Activated naive CD4-positive, alpha-beta T cell treated with anti-CD3 and anti-CD28 coated beads, Interleukin-2, amount 10 ng/mL, durations not matched to agents 7 days and 5 days (primary cell): ENCODE data around the gene ZNF14.
"Not testable (repeated sequence)": the region's sequence is repeated elsewhere in the genome, so short reads cannot be mapped to it uniquely, and the experiment has no call there.

Experiments
- CTCF ChIA-PET: fragments of 350-600 bp; sonication (Branson Sonifier 250); formaldehyde crosslinking; loops from one replicate; lab custom pipeline; 2021; ENCODE audit warnings: antibody characterized with exemption; lab: Charles Lee
- DNase-seq: peaks from one replicate; pipeline ENCODE4 v3.0.0-alpha.2; 2020
- H3K27ac Mint-ChIP-seq: one replicate; pipeline ENCODE4 v1.8.0; 2021; ENCODE audit warnings: mild to moderate bottlenecking, moderate library complexity, mixed read lengths
- H3K27me3 Mint-ChIP-seq: one replicate; pipeline ENCODE4 v1.8.0; 2021; ENCODE audit warnings: mild to moderate bottlenecking, mixed read lengths
- H3K36me3 Mint-ChIP-seq: one replicate; pipeline ENCODE4 v1.8.0; 2021; ENCODE audit warnings: mixed read lengths
- H3K4me1 Mint-ChIP-seq: one replicate; pipeline ENCODE4 v1.8.0; 2021; ENCODE audit warnings: mixed read lengths
- H3K4me3 Mint-ChIP-seq: one replicate; pipeline ENCODE4 v1.8.0; 2021; ENCODE audit warnings: mild to moderate bottlenecking, moderate library complexity, mixed read lengths
- H3K9me3 Mint-ChIP-seq: one replicate; pipeline ENCODE4 v1.8.0; 2021; ENCODE audit warnings: mixed read lengths

ZNF14 gene

DNA sequence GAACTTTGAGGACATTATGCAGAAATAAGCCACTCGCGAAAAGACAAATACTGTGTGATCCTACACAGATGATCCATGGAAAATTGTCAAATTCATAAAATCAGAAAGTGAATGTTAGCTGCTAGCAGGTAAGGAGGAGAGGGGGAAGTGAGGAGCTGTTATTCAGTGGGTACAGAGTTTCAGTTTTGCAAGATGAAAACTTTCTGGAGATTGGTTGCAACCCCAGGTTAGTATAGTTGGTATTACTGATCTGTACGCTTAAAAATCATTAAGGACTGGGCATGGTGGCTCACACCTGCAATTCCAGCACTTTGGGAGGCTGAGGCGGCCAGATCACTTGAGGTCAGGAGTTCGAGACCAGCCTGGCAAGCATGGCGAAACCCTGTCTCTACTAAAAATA, 46.3 kb downstream of the ZNF14 start:
- no peak for DNase-seq
- Mint-ChIP-seq H3K27ac (no peak overlapping the region), H3K4me1 (no peaks in the 10 kb centered on the region), H3K9me3 (peaks cover 38% of the 10 kb centered on the region), H3K27me3 (no peaks in the 10 kb centered on the region), H3K4me3 (no peak overlapping the region), H3K36me3 (peaks cover 63% of the 10 kb centered on the region)
- CTCF ChIA-PET: no interaction called here

DNA sequence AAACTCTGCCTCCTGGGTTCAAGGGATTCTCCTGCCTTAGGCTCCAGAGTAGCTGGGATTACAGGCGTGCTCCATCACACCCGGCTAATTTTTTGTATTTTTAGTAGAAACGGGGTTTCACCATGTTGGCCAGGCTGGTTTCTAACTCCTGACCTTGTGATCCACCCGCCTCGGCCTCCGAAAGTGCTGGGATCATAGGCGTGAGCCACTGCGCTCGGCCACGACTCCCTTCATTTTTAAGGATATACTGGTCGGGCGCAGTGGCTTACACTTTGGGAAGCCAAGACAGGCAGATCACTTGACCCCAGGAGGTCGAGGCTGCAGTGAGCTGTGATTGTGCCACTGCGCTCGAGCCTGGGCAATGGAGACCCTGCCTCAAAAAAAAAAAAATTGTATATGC, 46.8 kb downstream of the ZNF14 start:
- DNase-seq, H3K4me1 Mint-ChIP-seq, H3K27ac Mint-ChIP-seq, H3K4me3 Mint-ChIP-seq, H3K27me3 Mint-ChIP-seq, CTCF ChIA-PET: not testable (repeated sequence)
- peaks cover 67% of the 10 kb centered on the region for H3K36me3 Mint-ChIP-seq
- peaks cover 42% of the 10 kb centered on the region for H3K9me3 Mint-ChIP-seq

- peaks cover 93% of the 10 kb centered on the region for H3K36me3 Mint-ChIP-seq
- peaks cover 6% of the 10 kb centered on the region for H3K4me1 Mint-ChIP-seq
- peak overlapping the region; percentile 76 for H3K27ac Mint-ChIP-seq
- no peak for DNase-seq
- CTCF ChIA-PET: no interaction called here
- H3K9me3 Mint-ChIP-seq: peaks cover 67% of the 10 kb centered on the region
- H3K4me3 Mint-ChIP-seq: no peak overlapping the region
- no peaks in the 10 kb centered on the region for H3K27me3 Mint-ChIP-seq
Observed at GRCh38 chr19:19679176-19680073, 53.5 kb downstream of the ZNF14 start.

DNA sequence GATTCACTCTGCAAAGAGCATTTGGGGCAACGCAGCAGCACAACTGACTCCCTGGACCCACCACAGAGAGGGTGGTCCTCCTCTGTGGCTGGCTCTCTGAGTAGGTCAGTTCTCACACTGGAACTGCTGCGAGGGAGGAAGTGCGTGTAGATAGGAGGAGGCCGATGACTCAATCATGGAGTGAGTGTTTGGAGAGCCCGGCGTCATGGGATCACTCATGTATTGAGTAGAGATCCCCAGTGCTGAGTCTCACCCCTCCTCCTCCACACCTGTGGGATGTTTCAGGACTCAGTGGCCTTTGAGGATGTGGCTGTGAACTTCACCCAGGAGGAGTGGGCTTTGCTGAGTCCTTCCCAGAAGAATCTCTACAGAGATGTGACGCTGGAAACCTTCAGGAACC, 55.3 kb downstream of the ZNF14 start:
- Mint-ChIP-seq H3K27me3 (no peaks in the 10 kb centered on the region), H3K36me3 (peaks cover 91% of the 10 kb centered on the region), H3K9me3 (peaks cover 61% of the 10 kb centered on the region), H3K4me3 (peak overlapping the region; percentile 3), H3K4me1 (peaks cover 11% of the 10 kb centered on the region), H3K27ac (peak overlapping the region; percentile 76)
- DNase-seq: no peak
- CTCF ChIA-PET: no interaction called here

GRCh38 chr19:19674315-19674714, 58.6 kb downstream of the ZNF14 start:
- Mint-ChIP-seq H3K4me3 (no peak overlapping the region), H3K27me3 (no peaks in the 10 kb centered on the region), H3K36me3 (peaks cover 92% of the 10 kb centered on the region), H3K4me1 (peaks cover 28% of the 10 kb centered on the region), H3K27ac (peak overlapping the region; percentile 81), H3K9me3 (peaks cover 64% of the 10 kb centered on the region)
- DNase-seq: no peak
- CTCF ChIA-PET: no interaction called here

GRCh38 chr19:19672816-19673215, 60.1 kb downstream of the ZNF14 start:
- no peak for DNase-seq
- Mint-ChIP-seq H3K27me3 (no peaks in the 10 kb centered on the region), H3K4me1 (peaks cover 33% of the 10 kb centered on the region), H3K36me3 (peaks cover 81% of the 10 kb centered on the region), H3K4me3 (no peak overlapping the region), H3K9me3 (peaks cover 50% of the 10 kb centered on the region), H3K27ac (peak overlapping the region; percentile 42)
- CTCF ChIA-PET: no interaction called here

DNA sequence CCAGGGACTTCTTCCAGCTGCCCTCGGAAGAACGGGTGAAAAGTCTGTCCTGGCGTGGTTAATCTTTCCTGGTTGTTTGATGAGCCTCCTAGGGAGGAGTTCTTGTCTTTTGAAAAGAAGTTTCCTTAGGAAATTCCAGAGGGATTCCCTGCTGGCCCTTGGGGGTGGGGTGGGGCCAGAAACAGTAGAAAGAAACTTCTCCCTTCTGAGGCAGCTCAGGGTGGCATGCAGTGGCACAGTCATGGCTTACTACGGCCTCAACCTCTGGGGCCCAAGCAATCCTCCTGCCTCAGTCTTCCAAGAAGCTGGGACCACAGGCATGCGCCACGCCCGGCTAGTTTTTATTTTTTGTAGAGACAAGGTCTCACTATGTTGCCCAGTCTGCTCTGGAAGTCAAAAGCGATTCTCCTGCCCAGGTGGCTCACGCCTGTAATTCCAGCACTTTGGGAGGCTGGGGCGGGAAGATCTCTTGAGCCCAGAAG, 62.8 kb downstream of the ZNF14 start:
- no peaks in the 10 kb centered on the region for H3K27me3 Mint-ChIP-seq
- H3K27ac Mint-ChIP-seq: peak overlapping the region; percentile 97
- peak overlapping the region; percentile 72 for H3K4me3 Mint-ChIP-seq
- H3K9me3 Mint-ChIP-seq: peaks cover 33% of the 10 kb centered on the region
- no peak for DNase-seq
- peaks cover 39% of the 10 kb centered on the region for H3K4me1 Mint-ChIP-seq
- H3K36me3 Mint-ChIP-seq: peaks cover 62% of the 10 kb centered on the region
- CTCF ChIA-PET: interaction anchor here (1.1 kb wide), 1 partner anchor 154 kb away, joined by 3 read pairs; the partner anchor contains the start of gene NDUFA13

GRCh38 chr19:19668230-19669012, 64.5 kb downstream of the ZNF14 start, which contains the start of gene ZNF101:
Gene ZNF101, plus strand, starts transcription at chr19:19668839. Its CDS starts 125 bp downstream, at chr19:19668964.
- Mint-ChIP-seq H3K4me3 (peak within 1 kb of the TSS; percentile 72), H3K9me3 (peaks cover 26% of the 10 kb centered on the region), H3K27me3 (no peaks in the 10 kb centered on the region), H3K27ac (peak within 1 kb of the TSS; percentile 97), H3K4me1 (peaks cover 38% of the 10 kb centered on the region), H3K36me3 (peaks cover 54% of the 10 kb centered on the region)
- peak; percentile 97 for DNase-seq
- CTCF ChIA-PET: interaction anchor here (1.3 kb wide), 1 partner anchor 25 kb away, joined by 5 read pairs; the partner anchor contains the start of gene GMIP

DNA sequence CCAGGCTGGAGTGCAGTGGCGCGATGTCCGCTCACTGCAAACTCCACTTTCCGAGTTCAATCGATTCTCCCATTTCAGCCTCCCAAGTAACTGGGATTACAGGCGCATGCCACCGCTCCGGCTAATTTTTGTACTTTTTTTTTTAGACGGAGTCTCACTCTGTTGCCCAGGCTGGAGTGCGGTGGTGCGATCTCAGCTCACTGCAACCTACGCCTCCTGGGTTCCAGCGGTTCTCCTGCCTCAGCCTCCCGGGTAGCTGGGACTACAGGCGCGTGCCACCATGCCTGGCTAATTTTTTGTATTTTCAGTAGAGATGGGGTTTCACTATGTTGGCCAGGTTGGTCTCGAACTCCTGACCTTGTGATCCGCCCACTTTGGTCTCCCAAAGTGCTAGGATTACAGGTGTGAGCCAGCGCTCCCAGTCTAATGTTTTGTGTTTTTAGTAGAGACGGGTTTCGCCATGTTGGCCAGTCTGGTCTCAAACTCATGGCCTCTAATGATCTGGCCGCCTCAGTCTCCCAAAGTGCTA, 67.4 kb downstream of the ZNF14 start:
- H3K9me3 Mint-ChIP-seq, H3K27me3 Mint-ChIP-seq, CTCF ChIA-PET, H3K4me3 Mint-ChIP-seq: not testable (repeated sequence)
- H3K4me1 Mint-ChIP-seq: peaks cover 48% of the 10 kb centered on the region
- H3K36me3 Mint-ChIP-seq: peaks cover 49% of the 10 kb centered on the region
- peak; percentile 7 for DNase-seq
- H3K27ac Mint-ChIP-seq: peak overlapping the region; percentile 75

DNA sequence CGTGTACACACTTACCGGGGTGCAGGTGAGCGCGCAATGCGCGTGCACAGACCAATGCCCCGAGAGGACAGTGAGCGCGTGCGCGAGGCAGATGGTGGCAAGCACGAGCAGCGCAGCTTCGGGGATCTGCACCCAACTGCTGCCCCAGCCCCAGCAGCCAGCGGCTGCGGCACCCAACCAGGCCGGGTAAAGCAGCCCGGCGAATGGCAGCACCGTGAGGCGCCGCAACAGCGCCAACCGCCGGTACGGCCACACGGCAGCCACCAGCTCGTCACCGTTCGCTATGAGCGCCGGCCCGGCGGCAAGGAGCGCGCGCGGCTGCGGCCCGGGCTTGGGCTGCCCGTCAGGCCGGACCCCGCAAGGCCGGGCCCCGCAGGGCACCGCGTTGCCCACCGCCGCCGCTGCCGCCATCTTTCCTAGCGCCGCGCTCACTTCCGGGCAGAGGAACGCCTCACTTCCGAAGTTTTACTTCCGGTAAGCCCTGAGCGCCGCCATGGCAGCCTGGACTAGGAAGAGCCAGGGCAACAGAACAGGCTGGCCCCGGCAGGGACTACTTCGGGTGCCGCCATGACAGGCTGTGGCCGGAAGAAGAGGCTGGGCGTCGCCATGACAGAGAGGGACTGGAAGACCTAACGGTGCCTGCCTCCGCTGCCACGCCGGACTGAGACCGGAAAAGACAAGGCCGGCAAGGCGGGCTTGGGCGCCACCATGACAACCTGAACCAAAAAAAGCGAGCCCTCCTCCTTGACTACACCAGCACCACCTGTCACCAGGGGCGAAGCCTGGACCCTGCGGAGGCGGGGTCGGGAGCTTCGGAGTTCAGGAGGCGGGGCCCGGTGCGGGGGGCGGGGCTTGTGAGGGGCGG, 69.4 kb downstream of the ZNF14 start, which contains the start of gene ATP13A1:
Gene ATP13A1 (minus strand): TSS at position 421 of the 865 bp plus-strand sequence. CDS start 10 bp downstream, at position 411.
- Mint-ChIP-seq H3K27me3 (no peaks in the 10 kb centered on the region), H3K27ac (peak within 1 kb of the TSS; percentile 96)

GRCh38 chr19:19662871-19663255, 70.0 kb downstream of the ZNF14 start:
- CTCF ChIA-PET: interaction anchor here (1.2 kb wide), 1 partner anchor 130 kb away, joined by 4 read pairs; no protein-coding TSS in a partner anchor
- Mint-ChIP-seq H3K4me1 (peaks cover 39% of the 10 kb centered on the region), H3K27ac (peak overlapping the region; percentile 84), H3K27me3 (no peaks in the 10 kb centered on the region), H3K36me3 (peaks cover 48% of the 10 kb centered on the region), H3K4me3 (peak overlapping the region; percentile 87), H3K9me3 (peaks cover 2% of the 10 kb centered on the region)
- no peak for DNase-seq

More for the DNA sequence above, 69.4 kb downstream of the ZNF14 start, which contains the start of gene ATP13A1:
- Mint-ChIP-seq H3K36me3 (peaks cover 45% of the 10 kb centered on the region), H3K9me3 (peaks cover 2% of the 10 kb centered on the region), H3K4me3 (peak within 1 kb of the TSS; percentile 87), H3K4me1 (peaks cover 41% of the 10 kb centered on the region)
- CTCF ChIA-PET: interaction anchor here (1.0 to 1.2 kb wide), 2 partner anchors 131 to 134 kb away, joined by 3 to 4 read pairs; no protein-coding TSS in a partner anchor
- peak; percentile 96 for DNase-seq

GRCh38 chr19:19662344-19662743, 70.6 kb downstream of the ZNF14 start:
- CTCF ChIA-PET: interaction anchor here (1.2 to 1.9 kb wide), 2 partner anchors 18 to 130 kb away, joined by 4 to 7 read pairs; partner anchors contain the start of gene GMIP
- Mint-ChIP-seq H3K4me1 (peaks cover 34% of the 10 kb centered on the region), H3K36me3 (peaks cover 48% of the 10 kb centered on the region), H3K27ac (peak overlapping the region; percentile 84), H3K27me3 (no peaks in the 10 kb centered on the region), H3K4me3 (peak overlapping the region; percentile 87), H3K9me3 (peaks cover 2% of the 10 kb centered on the region)
- no peak for DNase-seq
